ENCODE measurements around the gene MSI2.

MSI2 gene

DNA sequence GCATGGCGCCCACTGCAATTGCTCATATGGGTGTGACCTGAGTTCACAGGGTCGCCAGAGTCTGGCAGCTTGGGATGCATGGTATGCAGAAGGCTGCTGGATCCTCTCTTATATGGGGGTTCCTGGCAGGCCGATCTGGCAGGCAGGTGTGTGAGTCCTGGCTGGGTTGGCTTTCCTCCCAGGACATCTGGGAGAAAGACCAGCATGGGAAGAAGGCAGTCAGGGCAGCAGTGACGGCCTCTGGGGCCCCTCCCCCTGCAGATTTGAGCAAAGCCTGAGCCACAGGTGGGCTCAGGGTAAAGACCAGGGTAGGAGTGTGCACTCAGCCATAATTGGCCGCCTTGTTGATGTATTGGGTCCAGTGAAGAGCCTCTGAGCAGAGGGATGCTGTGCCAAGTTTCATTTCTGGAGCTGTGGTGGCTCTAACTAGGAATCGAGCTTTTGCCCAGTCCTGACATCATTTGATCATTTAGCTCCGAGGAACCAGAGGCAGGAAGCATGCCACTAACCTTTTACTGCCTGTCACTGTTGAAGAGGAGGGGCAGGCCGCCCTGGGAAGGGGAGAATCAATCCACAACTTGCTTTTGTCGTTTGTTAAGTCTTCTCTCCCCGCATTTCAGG lies 314.5 kb downstream of the MSI2 start:
- Histone ChIP-seq H3K36me3 (ENCODE audit: low read length) (no peaks in the 10 kb centered on the region), H3K9me2 (replicated peaks; ENCODE audit: insufficient read depth, low read length) (no peaks in the 10 kb centered on the region), H4K20me1 (ENCODE audit: low read depth, low read length) (no peaks in the 10 kb centered on the region), H3K79me2 (ENCODE audit: insufficient read depth, low read length) (no peaks in the 10 kb centered on the region), H3K4me3 (ENCODE audit: insufficient read depth, low read length, poor library complexity, severe bottlenecking) (no peak overlapping the region), H3K27me3 (ENCODE audit: low read length) (no peaks in the 10 kb centered on the region), H2AFZ (ENCODE audit: low read depth, low read length, severe bottlenecking) (no peak overlapping the region), H3K4me2 (ENCODE audit: low read depth, low read length, poor library complexity, severe bottlenecking) (no peak overlapping the region), H3F3A (ENCODE audit: insufficient read depth) (no peaks in the 10 kb centered on the region), H3K9ac (ENCODE audit: low read length) (no peak overlapping the region), H3K27ac (ENCODE audit: low read depth, low read length) (no peak overlapping the region), H3K9me3 (ENCODE audit: insufficient read depth, low read length) (no peaks in the 10 kb centered on the region)
- no peak for TF ChIP-seq EZH2phosphoT487 (conservative IDR thresholded peaks at IDR 0.05; ENCODE audit: low read length)
- TF ChIP-seq, protein P1, sequence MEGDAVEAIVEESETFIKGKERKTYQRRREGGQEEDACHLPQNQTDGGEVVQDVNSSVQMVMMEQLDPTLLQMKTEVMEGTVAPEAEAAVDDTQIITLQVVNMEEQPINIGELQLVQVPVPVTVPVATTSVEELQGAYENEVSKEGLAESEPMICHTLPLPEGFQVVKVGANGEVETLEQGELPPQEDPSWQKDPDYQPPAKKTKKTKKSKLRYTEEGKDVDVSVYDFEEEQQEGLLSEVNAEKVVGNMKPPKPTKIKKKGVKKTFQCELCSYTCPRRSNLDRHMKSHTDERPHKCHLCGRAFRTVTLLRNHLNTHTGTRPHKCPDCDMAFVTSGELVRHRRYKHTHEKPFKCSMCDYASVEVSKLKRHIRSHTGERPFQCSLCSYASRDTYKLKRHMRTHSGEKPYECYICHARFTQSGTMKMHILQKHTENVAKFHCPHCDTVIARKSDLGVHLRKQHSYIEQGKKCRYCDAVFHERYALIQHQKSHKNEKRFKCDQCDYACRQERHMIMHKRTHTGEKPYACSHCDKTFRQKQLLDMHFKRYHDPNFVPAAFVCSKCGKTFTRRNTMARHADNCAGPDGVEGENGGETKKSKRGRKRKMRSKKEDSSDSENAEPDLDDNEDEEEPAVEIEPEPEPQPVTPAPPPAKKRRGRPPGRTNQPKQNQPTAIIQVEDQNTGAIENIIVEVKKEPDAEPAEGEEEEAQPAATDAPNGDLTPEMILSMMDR (IDR thresholded peaks at IDR 0.05; ENCODE audit: insufficient read depth, low read length, poor library complexity, severe bottlenecking) = no peak

DNA sequence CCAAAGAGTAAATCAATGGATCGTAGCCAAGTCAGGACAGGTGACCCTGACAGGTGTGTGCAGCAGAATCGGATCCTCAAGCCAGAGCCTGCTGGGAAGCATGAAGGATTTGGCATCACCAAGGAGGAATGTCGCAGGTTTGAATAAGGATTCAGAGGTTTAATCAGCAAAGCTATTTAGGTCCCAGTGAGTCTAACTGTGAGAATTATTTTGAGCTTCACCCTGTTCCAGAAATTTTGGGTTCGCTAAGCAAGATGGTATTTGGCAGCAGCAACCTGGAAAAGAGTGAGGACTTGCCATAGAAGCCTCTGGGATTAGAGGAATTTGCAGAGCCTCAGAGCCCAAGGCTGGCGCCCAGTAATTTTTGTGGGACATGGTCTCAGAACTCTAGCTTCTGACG lies 315.7 kb downstream of the MSI2 start:
- no peaks in the 10 kb centered on the region for H3K9me3 ChIP-seq (ENCODE audit: insufficient read depth, low read length)
- no peaks in the 10 kb centered on the region for H3K27me3 ChIP-seq (ENCODE audit: low read length)
- no peaks in the 10 kb centered on the region for H4K20me1 ChIP-seq (ENCODE audit: low read depth, low read length)
- H3K36me3 ChIP-seq (ENCODE audit: low read length) = no peaks in the 10 kb centered on the region
- H3K9ac ChIP-seq (ENCODE audit: low read length) = no peak overlapping the region
- no peak overlapping the region for H3K4me3 ChIP-seq (ENCODE audit: insufficient read depth, low read length, poor library complexity, severe bottlenecking)
- H3K79me2 ChIP-seq (ENCODE audit: insufficient read depth, low read length) = no peaks in the 10 kb centered on the region
- TF ChIP-seq EZH2phosphoT487 (conservative IDR thresholded peaks at IDR 0.05; ENCODE audit: low read length) = no peak
- TF ChIP-seq, protein P1 (IDR thresholded peaks at IDR 0.05; ENCODE audit: insufficient read depth, low read length, poor library complexity, severe bottlenecking) = no peak
- H3K4me2 ChIP-seq (ENCODE audit: low read depth, low read length, poor library complexity, severe bottlenecking) = no peak overlapping the region
- H3F3A ChIP-seq (ENCODE audit: insufficient read depth) = no peaks in the 10 kb centered on the region
- H2AFZ ChIP-seq (ENCODE audit: low read depth, low read length, severe bottlenecking) = no peak overlapping the region
- H3K27ac ChIP-seq (ENCODE audit: low read depth, low read length) = no peak overlapping the region
- no peaks in the 10 kb centered on the region for H3K9me2 ChIP-seq (replicated peaks; ENCODE audit: insufficient read depth, low read length)

DNA sequence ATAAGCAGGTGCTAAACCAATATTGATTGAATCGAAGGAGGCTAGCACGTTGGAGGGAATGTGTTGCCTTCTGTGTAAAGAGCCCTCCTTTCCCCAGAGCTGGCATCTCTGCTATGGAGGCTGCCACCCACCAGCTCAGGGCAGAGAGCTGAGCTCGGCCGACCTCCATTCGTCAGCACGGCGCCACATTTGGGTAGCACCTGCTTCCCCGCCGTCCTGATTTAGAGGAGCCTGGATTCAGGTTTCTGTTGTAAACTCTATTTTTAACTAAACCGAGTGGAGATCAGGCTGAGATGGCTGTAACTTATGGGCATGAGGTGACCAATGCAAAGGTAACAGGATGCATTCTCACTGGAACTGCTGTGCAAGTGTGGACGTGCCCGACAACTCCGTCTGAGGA lies 316.3 kb downstream of the MSI2 start:
- TF ChIP-seq, protein P1 (IDR thresholded peaks at IDR 0.05; ENCODE audit: insufficient read depth, low read length, poor library complexity, severe bottlenecking) = no peak
- no peak for TF ChIP-seq EZH2phosphoT487 (conservative IDR thresholded peaks at IDR 0.05; ENCODE audit: low read length)
- Histone ChIP-seq H3K79me2 (ENCODE audit: insufficient read depth, low read length) (no peaks in the 10 kb centered on the region), H3K9me3 (ENCODE audit: insufficient read depth, low read length) (no peaks in the 10 kb centered on the region), H3K9me2 (replicated peaks; ENCODE audit: insufficient read depth, low read length) (no peaks in the 10 kb centered on the region), H2AFZ (ENCODE audit: low read depth, low read length, severe bottlenecking) (no peak overlapping the region), H3K4me2 (ENCODE audit: low read depth, low read length, poor library complexity, severe bottlenecking) (no peak overlapping the region), H3K27me3 (ENCODE audit: low read length) (no peaks in the 10 kb centered on the region), H3K27ac (ENCODE audit: low read depth, low read length) (no peak overlapping the region), H3K9ac (ENCODE audit: low read length) (no peak overlapping the region), H3K36me3 (ENCODE audit: low read length) (no peaks in the 10 kb centered on the region), H3K4me3 (ENCODE audit: insufficient read depth, low read length, poor library complexity, severe bottlenecking) (no peak overlapping the region), H3F3A (ENCODE audit: insufficient read depth) (no peaks in the 10 kb centered on the region), H4K20me1 (ENCODE audit: low read depth, low read length) (no peaks in the 10 kb centered on the region)

Data from SU-DHL-6 (cell line).